ENCODE measurements around the gene GREM2.

GREM2 gene

DNA sequence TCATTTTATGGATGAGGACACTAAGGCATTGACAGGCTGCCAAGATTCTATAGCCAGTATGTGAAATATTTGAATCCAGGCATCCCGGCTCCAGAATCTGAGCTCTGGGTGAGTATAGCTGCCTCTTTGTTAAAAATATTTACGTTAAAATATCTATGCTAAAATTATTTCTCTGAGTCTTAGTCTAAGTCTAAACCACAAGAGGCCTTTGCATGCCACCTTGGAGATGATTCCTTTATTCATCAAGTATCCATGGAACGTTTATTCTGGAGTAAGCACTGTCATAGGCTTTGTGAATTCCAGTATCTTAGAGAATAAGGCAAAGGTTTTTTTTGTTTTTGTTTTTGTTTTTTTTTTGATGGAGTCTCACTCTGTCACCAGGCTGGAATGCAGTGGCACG lies 116.4 kb downstream of the GREM2 start:
- TF ChIP-seq, protein P1, sequence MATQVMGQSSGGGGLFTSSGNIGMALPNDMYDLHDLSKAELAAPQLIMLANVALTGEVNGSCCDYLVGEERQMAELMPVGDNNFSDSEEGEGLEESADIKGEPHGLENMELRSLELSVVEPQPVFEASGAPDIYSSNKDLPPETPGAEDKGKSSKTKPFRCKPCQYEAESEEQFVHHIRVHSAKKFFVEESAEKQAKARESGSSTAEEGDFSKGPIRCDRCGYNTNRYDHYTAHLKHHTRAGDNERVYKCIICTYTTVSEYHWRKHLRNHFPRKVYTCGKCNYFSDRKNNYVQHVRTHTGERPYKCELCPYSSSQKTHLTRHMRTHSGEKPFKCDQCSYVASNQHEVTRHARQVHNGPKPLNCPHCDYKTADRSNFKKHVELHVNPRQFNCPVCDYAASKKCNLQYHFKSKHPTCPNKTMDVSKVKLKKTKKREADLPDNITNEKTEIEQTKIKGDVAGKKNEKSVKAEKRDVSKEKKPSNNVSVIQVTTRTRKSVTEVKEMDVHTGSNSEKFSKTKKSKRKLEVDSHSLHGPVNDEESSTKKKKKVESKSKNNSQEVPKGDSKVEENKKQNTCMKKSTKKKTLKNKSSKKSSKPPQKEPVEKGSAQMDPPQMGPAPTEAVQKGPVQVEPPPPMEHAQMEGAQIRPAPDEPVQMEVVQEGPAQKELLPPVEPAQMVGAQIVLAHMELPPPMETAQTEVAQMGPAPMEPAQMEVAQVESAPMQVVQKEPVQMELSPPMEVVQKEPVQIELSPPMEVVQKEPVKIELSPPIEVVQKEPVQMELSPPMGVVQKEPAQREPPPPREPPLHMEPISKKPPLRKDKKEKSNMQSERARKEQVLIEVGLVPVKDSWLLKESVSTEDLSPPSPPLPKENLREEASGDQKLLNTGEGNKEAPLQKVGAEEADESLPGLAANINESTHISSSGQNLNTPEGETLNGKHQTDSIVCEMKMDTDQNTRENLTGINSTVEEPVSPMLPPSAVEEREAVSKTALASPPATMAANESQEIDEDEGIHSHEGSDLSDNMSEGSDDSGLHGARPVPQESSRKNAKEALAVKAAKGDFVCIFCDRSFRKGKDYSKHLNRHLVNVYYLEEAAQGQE (IDR thresholded peaks at IDR 0.05; ENCODE audit: insufficient replicate concordance, low read depth), result no peak
- TF ChIP-seq, protein P2, sequence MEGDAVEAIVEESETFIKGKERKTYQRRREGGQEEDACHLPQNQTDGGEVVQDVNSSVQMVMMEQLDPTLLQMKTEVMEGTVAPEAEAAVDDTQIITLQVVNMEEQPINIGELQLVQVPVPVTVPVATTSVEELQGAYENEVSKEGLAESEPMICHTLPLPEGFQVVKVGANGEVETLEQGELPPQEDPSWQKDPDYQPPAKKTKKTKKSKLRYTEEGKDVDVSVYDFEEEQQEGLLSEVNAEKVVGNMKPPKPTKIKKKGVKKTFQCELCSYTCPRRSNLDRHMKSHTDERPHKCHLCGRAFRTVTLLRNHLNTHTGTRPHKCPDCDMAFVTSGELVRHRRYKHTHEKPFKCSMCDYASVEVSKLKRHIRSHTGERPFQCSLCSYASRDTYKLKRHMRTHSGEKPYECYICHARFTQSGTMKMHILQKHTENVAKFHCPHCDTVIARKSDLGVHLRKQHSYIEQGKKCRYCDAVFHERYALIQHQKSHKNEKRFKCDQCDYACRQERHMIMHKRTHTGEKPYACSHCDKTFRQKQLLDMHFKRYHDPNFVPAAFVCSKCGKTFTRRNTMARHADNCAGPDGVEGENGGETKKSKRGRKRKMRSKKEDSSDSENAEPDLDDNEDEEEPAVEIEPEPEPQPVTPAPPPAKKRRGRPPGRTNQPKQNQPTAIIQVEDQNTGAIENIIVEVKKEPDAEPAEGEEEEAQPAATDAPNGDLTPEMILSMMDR (IDR thresholded peaks at IDR 0.05; ENCODE audit: insufficient read depth, low read length), result no peak
- no peak for TF ChIP-seq GABPA (IDR thresholded peaks at IDR 0.05; ENCODE audit: low read depth)
- no peak for TF ChIP-seq SPI1 (IDR thresholded peaks at IDR 0.05; ENCODE audit: borderline replicate concordance, low read depth)
- TF ChIP-seq POLR2AphosphoS5 (IDR thresholded peaks at IDR 0.05; ENCODE audit: low read depth), result no peak
- H3K4me3 ChIP-seq (replicated peaks; ENCODE audit: insufficient read depth, low read length), result no peak overlapping the region

DNA sequence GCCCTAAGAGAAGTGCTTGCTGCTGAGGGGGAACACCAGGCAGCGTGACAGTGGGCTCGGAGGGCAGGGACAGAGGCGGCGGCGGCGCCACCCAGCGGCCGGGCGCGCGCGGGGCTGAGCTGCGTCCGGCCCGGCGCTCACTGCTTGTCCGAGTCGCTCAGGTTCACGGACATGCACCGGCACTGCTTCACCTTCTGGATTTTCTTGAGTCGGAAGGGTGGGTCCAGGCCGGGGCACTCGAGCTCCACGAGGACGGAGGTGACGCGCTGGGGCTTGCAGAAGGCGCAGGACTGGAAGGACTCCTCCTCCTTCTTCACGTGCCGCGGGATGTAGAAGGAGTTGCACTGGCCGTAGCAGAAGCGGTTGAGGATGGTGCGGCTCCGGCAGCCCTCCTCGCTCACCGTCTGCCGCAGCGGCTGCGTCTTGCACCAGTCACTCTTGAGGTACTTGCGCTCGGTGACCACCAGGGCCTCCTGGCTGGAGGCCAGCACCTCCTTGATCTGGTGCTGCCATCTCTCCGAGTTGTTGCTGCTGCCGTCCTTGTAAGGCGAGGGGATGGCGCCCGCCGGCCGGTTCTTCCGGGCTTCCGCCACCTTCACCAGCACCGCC lies 119.0 kb downstream of the GREM2 start:
- no peak overlapping the region for H3K4me3 ChIP-seq (replicated peaks; ENCODE audit: insufficient read depth, low read length)
- no peaks in the 10 kb centered on the region for H3K27me3 ChIP-seq (ENCODE audit: insufficient read depth, poor library complexity, severe bottlenecking)
- no peak for DNase-seq (ENCODE audit: low read depth in 1 of 2, low spot score in 1 of 2)
- TF ChIP-seq GABPA (IDR thresholded peaks at IDR 0.05; ENCODE audit: low read depth), result no peak
- no peak for TF ChIP-seq POLR2AphosphoS5 (IDR thresholded peaks at IDR 0.05; ENCODE audit: low read depth)
- TF ChIP-seq, protein P2 (IDR thresholded peaks at IDR 0.05; ENCODE audit: insufficient read depth, low read length), result no peak
- TF ChIP-seq SPI1 (IDR thresholded peaks at IDR 0.05; ENCODE audit: borderline replicate concordance, low read depth), result no peak
- TF ChIP-seq, protein P1 (IDR thresholded peaks at IDR 0.05; ENCODE audit: insufficient replicate concordance, low read depth), result no peak
- H3K27ac ChIP-seq (replicated peaks), result no peak overlapping the region

More for the DNA sequence above, 116.4 kb downstream of the GREM2 start:
- Histone ChIP-seq H3K27me3 (ENCODE audit: insufficient read depth, poor library complexity, severe bottlenecking) (no peaks in the 10 kb centered on the region), H3K27ac (replicated peaks) (no peak overlapping the region)
- DNase-seq (ENCODE audit: low read depth in 1 of 2, low spot score in 1 of 2), result no peak

DNA sequence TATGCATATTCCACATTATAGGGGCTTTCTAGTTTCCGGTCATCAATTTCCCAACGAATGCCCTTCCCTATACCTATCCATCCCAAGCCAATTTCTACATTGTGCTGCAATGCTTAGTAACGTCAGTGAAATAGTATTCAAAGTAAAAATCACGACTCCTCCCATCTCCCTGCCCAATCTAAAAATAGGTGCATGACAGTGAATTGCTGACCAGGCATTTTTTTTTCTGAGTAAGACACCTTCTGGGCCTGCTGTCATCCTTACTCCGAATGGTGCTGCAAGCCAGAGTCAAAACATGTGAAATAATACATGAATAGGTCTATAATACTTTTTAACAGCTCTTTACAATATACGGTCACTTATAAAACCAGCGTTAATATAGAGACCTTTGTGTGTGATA lies 120.2 kb downstream of the GREM2 start:
- no peak for DNase-seq (ENCODE audit: low read depth in 1 of 2, low spot score in 1 of 2)
- no peak overlapping the region for H3K27ac ChIP-seq (replicated peaks)
- TF ChIP-seq POLR2AphosphoS5 (IDR thresholded peaks at IDR 0.05; ENCODE audit: low read depth) (no peak), GABPA (IDR thresholded peaks at IDR 0.05; ENCODE audit: low read depth) (no peak), SPI1 (IDR thresholded peaks at IDR 0.05; ENCODE audit: borderline replicate concordance, low read depth) (no peak)
- TF ChIP-seq, protein P2 (IDR thresholded peaks at IDR 0.05; ENCODE audit: insufficient read depth, low read length), result no peak
- TF ChIP-seq, protein P1 (IDR thresholded peaks at IDR 0.05; ENCODE audit: insufficient replicate concordance, low read depth), result no peak
- H3K27me3 ChIP-seq (ENCODE audit: insufficient read depth, poor library complexity, severe bottlenecking), result no peaks in the 10 kb centered on the region
- no peak overlapping the region for H3K4me3 ChIP-seq (replicated peaks; ENCODE audit: insufficient read depth, low read length)

Measured in HL-60 (cell line).